NCI-H748 (cell line): ENCODE data around the gene IGSF21.
A peak's percentile ranks its signal among the peaks of the same experiment; 100 is the strongest.

Experiments
- DNase-seq: peaks from one replicate; lab custom pipeline; 2025; ENCODE audit not compliant: unreplicated experiment; lab: John Stamatoyannopoulos, UW

IGSF21 gene

GRCh38 chr1:18204575-18204974, 97.0 kb downstream of the IGSF21 start:
- DNase-seq, result no peak

DNA sequence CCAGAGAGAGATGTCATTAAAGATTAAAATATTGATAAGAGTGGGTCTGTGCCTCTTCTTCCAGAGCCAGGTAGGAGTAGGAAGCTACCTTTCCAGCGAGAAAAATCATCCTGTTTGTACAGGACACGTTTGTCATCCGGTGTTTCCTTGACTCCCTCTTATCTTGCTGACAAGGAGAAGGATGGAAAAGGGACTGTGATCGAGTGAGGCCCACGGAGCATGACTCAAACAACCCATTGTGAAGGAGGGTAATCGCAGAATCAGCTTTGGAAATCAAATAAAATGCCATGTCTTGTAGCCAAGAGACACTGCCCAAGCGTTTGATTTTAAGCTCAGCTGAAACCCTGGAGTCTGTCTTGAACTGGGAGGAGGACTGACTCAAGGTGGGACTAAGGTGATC, 97.7 kb downstream of the IGSF21 start:
- no peak for DNase-seq

DNA sequence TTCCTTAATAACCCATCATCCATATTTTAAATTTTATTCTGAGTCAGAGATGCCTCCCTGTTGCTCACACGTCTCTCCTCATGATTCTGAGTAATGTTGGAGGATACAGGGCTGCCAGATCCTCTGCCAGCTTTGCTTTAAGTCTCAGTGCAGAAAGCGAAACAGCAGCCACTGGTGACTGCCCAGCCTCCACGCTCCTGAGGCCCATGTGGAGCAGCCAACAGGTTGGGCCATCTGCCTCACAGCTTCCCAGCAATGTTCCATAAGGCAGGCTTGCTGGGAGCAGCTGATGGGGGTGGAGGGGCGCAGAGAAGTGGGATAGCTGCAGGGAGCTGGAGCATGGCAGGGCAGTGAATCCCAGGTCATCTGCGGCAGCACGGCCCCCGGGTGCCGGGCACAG, 104.2 kb downstream of the IGSF21 start:
- no peak for DNase-seq

- DNase-seq, result peak; percentile 7
These were observed 109.9 kb downstream of the IGSF21 start for GRCh38 chr1:18217398-18218043.

DNA sequence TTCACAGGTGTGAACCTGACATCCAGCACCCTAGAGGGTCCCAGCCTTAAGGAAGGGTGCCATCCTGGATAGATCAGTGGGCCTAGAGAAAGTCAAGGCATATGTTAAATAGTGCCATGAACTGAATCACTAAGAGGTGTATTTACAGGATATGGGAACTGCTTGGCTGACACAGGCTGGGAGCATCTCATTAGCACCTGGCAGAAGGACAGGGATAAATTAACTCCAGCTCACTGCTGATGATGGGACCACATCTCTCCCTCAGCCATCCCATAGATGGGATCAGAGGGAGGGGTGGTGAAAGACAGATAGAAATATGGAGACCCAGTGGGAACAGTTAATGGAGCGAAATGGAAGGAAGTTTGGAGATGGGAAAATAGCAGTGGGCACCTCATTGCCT, 122.0 kb downstream of the IGSF21 start:
- DNase-seq, result no peak

- DNase-seq, result no peak
These were observed 122.7 kb downstream of the IGSF21 start for GRCh38 chr1:18230321-18230720.

GRCh38 chr1:18230840-18231239, 123.2 kb downstream of the IGSF21 start:
- no peak for DNase-seq

DNA sequence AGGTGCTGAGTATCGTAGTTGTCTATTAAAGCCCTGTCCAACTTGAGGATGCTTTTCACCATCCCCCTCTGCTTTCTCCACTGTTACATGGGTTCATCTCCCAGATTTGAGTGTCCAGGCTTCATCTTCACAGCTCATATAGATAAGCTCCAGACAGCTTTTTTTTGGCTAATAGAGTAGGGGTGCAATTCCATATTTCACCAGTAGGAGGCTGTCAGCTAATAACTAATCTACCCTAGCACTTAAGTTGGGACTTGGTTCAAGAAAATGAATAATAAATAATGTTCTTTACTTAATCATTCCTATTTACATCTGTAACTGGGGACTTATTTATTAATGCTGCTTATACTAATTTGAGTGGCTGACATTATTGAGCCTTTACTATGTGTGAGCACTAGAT, 124.5 kb downstream of the IGSF21 start:
- DNase-seq, result no peak

DNA sequence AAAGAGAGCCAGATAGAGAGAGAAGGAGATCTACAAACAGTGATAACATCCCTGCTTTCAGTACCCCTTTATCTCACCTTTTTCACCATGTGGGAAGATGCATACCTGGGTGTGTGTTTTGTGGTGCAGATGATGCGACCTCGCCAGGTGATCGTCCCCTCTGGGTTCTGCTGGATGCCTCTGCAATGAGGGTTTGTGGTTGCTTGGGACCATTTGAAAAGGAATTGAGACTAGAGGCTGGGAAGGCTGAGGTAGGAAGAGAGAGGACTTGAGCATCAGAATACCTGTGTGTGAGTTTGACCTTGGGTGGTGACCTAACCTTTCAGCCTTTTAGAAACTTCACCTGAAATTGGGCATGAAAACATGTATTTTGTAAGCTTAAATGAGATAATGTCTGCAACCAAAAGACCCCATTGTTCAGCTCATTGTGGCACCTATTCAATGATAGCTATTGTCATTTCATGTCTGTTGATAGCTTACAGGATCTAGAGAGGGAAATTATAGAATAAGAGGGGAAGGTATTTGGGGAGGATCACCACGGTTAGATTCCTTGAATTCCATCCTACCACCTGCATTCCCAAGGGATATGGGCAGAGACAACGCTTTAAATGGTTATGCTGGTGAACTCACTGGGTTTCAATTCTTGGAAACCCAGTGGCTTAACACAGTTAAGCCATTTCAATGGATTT, 125.7 kb downstream of the IGSF21 start:
- DNase-seq, result no peak

- DNase-seq, result peak; percentile 47
These were observed 127.2 kb downstream of the IGSF21 start for GRCh38 chr1:18234790-18235242.

DNA sequence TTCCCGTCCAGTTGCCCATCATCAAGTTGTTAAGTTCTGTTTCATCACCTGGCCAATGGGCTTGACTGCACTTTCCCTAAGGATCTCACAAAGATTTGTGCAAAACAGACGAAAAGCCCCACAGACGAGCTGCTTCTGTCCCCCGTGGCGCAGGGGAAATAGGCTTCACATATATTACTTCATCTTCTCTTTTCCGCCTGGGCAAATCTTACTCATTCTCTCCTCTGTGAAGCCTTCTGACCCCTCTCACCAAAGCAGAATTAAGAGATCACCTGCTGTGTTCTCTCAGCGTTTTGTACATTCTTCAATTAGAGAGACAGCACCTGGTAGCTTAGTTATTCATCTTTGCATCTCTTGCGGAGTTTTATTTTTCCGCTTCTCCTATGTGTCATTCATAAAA, 129.8 kb downstream of the IGSF21 start:
- DNase-seq, result no peak

DNA sequence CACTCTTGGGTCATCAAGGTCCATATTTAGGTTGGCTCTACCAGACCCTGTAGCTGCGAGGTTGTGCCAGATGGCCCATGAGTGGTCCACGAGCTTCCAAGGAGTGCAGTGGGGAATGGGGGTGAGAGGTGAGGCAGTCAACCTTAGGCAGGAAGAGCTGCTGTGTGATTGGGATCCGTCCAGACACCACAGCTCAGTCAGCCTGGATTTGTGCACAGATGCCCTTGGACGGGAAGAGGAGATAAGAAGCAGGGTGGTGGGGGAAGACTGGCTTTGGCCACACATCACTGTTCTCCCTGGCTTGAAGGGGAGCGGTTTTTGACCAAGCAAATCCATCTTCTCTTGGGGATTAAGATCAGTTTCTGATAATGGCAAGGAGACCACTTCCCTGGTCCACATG, 130.6 kb downstream of the IGSF21 start:
- no peak for DNase-seq

- DNase-seq, result no peak
These were observed 132.1 kb downstream of the IGSF21 start for GRCh38 chr1:18239671-18240070.

GRCh38 chr1:18240906-18241305, 133.3 kb downstream of the IGSF21 start:
- DNase-seq, result no peak

DNA sequence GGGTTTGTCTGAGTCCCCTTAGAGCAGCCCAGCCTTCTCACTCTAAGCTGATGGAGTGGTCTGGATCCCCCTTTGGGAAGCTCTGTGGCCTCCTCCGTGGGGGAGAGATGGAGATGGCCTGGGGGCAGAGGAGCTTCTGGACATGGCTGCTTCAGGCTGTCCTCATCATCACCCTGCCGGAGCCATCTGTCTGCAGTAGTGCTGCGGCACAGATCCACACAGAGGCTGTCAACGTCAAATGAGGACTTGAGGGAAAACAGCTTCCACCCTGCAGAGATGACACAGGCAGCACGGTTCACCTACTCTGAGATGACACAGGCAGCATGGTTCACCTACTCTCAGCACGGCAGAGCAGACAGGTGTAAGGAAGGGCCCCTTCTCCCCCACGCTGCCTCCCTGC, 134.3 kb downstream of the IGSF21 start:
- DNase-seq, result peak; percentile 17

DNA sequence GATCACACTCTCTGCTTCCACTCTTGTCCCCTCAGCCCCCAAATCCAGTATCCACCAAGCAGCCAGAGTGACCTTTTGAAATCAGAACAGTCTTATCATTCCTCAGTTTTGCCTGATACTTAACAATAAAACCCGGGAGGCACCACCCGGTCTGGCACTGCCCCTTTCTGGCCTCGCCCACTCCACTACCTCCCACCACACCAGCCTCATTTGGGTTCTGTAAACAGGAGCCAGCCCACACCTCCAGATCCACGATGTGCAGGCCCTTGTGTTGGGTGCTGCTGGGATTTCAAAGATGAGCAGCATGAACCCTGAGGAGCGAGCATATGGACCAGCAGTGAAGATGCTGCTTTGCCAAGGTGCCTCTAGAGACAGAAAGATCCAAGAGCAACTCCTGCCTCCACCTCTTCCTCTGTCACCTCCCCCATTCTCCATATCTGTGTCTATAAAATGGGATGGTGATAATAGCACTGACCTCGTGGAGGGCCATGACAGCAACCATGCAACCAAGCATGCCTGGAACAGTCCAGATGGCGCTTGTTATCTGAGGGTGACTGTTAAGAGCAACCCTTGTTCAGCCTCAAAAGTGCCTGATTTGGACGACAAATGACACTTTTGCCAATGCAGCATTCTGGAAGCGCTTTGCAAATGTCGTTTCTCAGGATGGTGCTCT, 136.0 kb downstream of the IGSF21 start:
- no peak for DNase-seq

GRCh38 chr1:18244762-18245161, 137.2 kb downstream of the IGSF21 start:
- no peak for DNase-seq

- no peak for DNase-seq
These were observed 138.0 kb downstream of the IGSF21 start for GRCh38 chr1:18245647-18246046.

DNA sequence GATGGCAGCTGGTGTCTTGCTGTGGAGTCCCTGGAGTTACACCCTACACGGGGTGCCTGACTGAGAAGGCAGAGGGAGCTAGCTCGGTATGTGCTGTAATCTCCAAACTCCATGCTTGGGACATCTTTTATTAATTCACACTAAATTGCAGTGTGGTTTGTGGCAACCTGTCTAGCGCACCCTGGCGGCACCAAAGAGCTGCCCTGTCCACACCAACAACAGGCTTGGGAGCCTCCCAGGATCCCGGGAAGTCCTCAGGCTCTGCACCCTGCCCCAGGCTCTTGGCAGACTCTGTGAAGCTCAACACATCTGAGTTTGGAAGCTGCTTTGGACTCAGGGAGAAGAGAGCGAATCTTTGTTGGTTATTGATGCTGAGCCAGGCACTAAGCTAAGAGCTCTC, 138.9 kb downstream of the IGSF21 start:
- no peak for DNase-seq

DNA sequence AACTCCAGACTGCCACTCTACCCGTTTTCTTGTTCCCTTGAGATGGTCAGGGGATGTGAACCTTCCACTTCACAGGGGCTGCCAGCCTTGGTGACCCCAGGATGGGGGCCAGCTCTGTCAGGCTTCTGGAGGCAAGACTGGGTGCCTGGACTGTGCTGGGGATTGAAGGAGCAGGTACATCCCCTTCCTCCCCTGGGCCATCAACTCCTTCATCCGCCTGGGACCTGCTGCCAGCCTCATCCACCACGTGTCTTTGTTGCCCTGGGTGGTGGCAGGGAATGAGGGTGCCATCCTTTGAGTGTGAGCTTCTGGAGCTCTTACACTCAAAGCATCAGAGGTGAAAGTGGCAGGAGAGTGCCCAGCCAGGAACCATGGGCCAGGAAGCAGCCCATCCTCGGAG, 139.6 kb downstream of the IGSF21 start:
- DNase-seq, result no peak

DNA sequence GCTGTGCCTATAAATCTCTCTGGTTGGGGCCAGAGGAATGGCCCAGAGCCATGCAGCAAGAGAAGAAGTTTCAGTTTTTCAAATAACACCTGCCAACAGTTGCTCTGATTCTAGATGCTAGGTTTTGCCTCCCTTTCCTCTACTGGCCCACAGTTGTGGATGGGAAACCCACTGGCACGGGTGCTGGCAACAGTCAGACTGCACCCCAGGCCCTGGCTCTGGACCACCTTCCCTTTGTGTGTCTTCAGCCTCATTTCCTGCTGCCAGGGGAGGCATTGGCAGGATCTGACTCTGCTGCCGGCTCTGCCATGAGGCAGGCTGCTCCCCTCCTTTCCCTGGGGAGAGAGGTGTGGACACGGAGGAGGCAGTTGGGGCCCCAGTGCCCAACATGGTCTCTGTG, 142.0 kb downstream of the IGSF21 start:
- DNase-seq, result no peak

DNA sequence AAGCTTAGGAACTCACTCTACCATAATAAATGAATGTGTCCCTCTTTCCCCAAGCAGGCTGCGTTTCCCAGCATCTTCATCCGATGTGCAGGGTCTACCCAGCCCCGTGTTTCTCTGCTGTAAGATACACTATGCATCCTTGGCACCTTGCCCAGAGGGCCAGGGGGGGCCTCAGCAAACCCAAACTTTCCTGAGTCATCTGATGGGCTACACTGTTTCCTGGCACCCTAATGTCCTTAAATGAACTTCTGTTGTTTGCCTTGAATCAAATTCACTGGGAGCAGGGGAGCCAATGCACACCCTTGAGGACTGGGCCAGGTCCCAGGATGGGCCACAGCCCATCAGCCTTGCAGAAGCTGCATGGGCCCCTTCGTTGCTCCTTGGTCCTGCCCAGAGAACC, 145.5 kb downstream of the IGSF21 start:
- DNase-seq, result no peak
